K562 treated with DMSO at 1 percent for 4 hours (cell line): ENCODE results near the gene PCCA. TPM values are rescaled to one million over a fixed set of nuclear protein-coding genes. Genes with fewer than 3 reads are reported as not detected.

ENCODE experiments used
- total RNA-seq: library from RNA; unstranded; fragments of 300-600 nt; gene quantifications from 2 replicates; pipeline ENCODE4 v1.2.3, GENCODE V29; 2022; ENCODE audit not compliant: insufficient read depth

The PCCA gene
- total RNA-seq, result 3.5 and 6.0 TPM in 2 replicates

GRCh38 chr13:100088644-100089464 is at the start of gene PCCA:
TSS of gene PCCA (plus strand) at chr13:100089093. CDS start at chr13:100089121, 28 bp downstream.

Other genes starting within 250 kb of the PCCA start
- gene ZIC5, start 117.3 kb upstream of the PCCA start, total RNA-seq, result 0.23 and 0.25 TPM in 2 replicates
- 3.2 and 5.6 TPM in 2 replicates for gene ZIC2, start 107.3 kb upstream of the PCCA start, total RNA-seq